SK-N-SH treated with all-trans-retinoic acid at 6 μM for 48 hours (cell line): ENCODE measurements around the gene SEMA3D.

ENCODE experiments used
- ATAC-seq: fragments of 200-7000 bp; cut with Tn5 transposase; 3 replicates; pipeline ENCODE4 v1.9.1; 2020; ENCODE audit warnings: mild to moderate bottlenecking, moderate library complexity
- ARNTL ChIP-seq: fragments of 450-650 bp; formaldehyde crosslinking; IDR thresholded peaks from 2 replicates; pipeline ENCODE4 v1.5.0; 2020; ENCODE audit warnings: low read depth, mild to moderate bottlenecking, moderate library complexity, borderline replicate concordance
- BACH2 ChIP-seq: fragments of 250-450 bp; sonication (Bioruptor Pico); IDR thresholded peaks from 2 replicates; pipeline ENCODE4 v1.9.0; 2021; ENCODE audit warnings: mild to moderate bottlenecking, borderline replicate concordance
- CREB5 ChIP-seq: fragments of 250-450 bp; sonication (Bioruptor Pico); IDR thresholded peaks from 2 replicates; pipeline ENCODE4 v1.5.1; 2020; ENCODE audit warnings: low read depth, mild to moderate bottlenecking, moderate library complexity
- CSDC2 ChIP-seq: fragments of 250-450 bp; sonication (Bioruptor Pico); IDR thresholded peaks from 2 replicates; pipeline ENCODE4 v1.5.0; 2020; ENCODE audit warnings: mild to moderate bottlenecking, moderate library complexity
- CSRNP3 ChIP-seq: fragments of 250-450 bp; sonication (Bioruptor Pico); IDR thresholded peaks from 2 replicates; pipeline ENCODE4 v1.5.1; 2021; ENCODE audit warnings: mild to moderate bottlenecking, moderate library complexity
- ESRRG ChIP-seq: fragments of 250-450 bp; sonication (Bioruptor Pico); IDR thresholded peaks from 2 replicates; pipeline ENCODE4 v1.6.1; 2021; ENCODE audit warnings: mild to moderate bottlenecking
- GLIS3 ChIP-seq: fragments of 250-450 bp; sonication (Bioruptor Pico); IDR thresholded peaks from 2 replicates; pipeline ENCODE4 v1.5.0; 2020; ENCODE audit warnings: mild to moderate bottlenecking, moderate library complexity
- ISL1 ChIP-seq: fragments of 250-450 bp; sonication (Bioruptor Pico); IDR thresholded peaks from 2 replicates; pipeline ENCODE4 v2.1.2; 2022; ENCODE audit warnings: mild to moderate bottlenecking, moderate library complexity
- OSR1 ChIP-seq: fragments of 250-450 bp; sonication (Bioruptor Pico); IDR thresholded peaks from 2 replicates; pipeline ENCODE4 v1.8.0; 2022; ENCODE audit warnings: moderate library complexity, mild to moderate bottlenecking, inconsistent platforms
- PATZ1 ChIP-seq: fragments of 250-450 bp; sonication (Bioruptor Pico); IDR thresholded peaks from 2 replicates; pipeline ENCODE4 v1.8.0; 2020; ENCODE audit warnings: mild to moderate bottlenecking, moderate library complexity, borderline replicate concordance
- POU6F1 ChIP-seq: fragments of 250-450 bp; sonication (Bioruptor Pico); IDR thresholded peaks from 2 replicates; pipeline ENCODE4 v1.8.0; 2021; ENCODE audit warnings: low read depth, mild to moderate bottlenecking, moderate library complexity, borderline replicate concordance
- PPARA ChIP-seq: fragments of 250-450 bp; sonication (Bioruptor Pico); IDR thresholded peaks from 2 replicates; pipeline ENCODE4 v1.5.0; 2020; ENCODE audit warnings: mild to moderate bottlenecking, borderline replicate concordance
- SNAI2 ChIP-seq: fragments of 250-450 bp; sonication (Bioruptor Pico); IDR thresholded peaks from 2 replicates; pipeline ENCODE4 v1.5.0; 2020; ENCODE audit warnings: mild to moderate bottlenecking, moderate library complexity
- TCF4 ChIP-seq: fragments of 250-450 bp; sonication (Bioruptor Pico); IDR thresholded peaks from 2 replicates; pipeline ENCODE4 v1.8.0; 2021; ENCODE audit warnings: mild to moderate bottlenecking, moderate library complexity, borderline replicate concordance
- TOX ChIP-seq: fragments of 250-450 bp; sonication (Bioruptor Pico); IDR thresholded peaks from 2 replicates; pipeline ENCODE4 v1.8.0; 2021; ENCODE audit warnings: mild to moderate bottlenecking, moderate library complexity, borderline replicate concordance
- TSHZ2 ChIP-seq: fragments of 250-450 bp; sonication (Bioruptor Pico); IDR thresholded peaks from 2 replicates; pipeline ENCODE4 v1.5.0; 2020; ENCODE audit warnings: mild to moderate bottlenecking, moderate library complexity
- ZC3H10 ChIP-seq: fragments of 250-450 bp; sonication (Bioruptor Pico); IDR thresholded peaks from 2 replicates; pipeline ENCODE4 v1.5.1; 2021; ENCODE audit warnings: mild to moderate bottlenecking, moderate library complexity
- ZFP3 ChIP-seq: fragments of 250-450 bp; sonication (Bioruptor Pico); IDR thresholded peaks from 2 replicates; pipeline ENCODE4 v1.5.0; 2020; ENCODE audit warnings: mild to moderate bottlenecking, moderate library complexity
- ZFP30 ChIP-seq: fragments of 450-650 bp; formaldehyde crosslinking; IDR thresholded peaks from 2 replicates; pipeline ENCODE4 v1.5.0; 2022; ENCODE audit warnings: mild to moderate bottlenecking, moderate library complexity
- ZNF565 ChIP-seq: fragments of 450-650 bp; formaldehyde crosslinking; conservative IDR thresholded peaks from 2 replicates; pipeline ENCODE4 v1.5.0; 2020; ENCODE audit warnings: low read depth, mild to moderate bottlenecking, moderate library complexity
- ZNF70 ChIP-seq: fragments of 450-650 bp; formaldehyde crosslinking; IDR thresholded peaks from 2 replicates; pipeline ENCODE4 v1.5.0; 2020; ENCODE audit warnings: mild to moderate bottlenecking, moderate library complexity
- ZNF8 ChIP-seq: fragments of 450-650 bp; formaldehyde crosslinking; IDR thresholded peaks from 2 replicates; pipeline ENCODE4 v1.5.0; 2020; ENCODE audit warnings: mild to moderate bottlenecking, moderate library complexity

Gene SEMA3D

GRCh38 chr7:85078181-85078580 lies 108.7 kb downstream of the SEMA3D start:
- TF ChIP-seq OSR1 (CRISPR knock-in tag) (no peak), ZC3H10 (CRISPR knock-in tag) (no peak), ZNF565 (CRISPR knock-in tag) (no peak), BACH2 (CRISPR knock-in tag) (no peak)
- no peak for ATAC-seq

- TF ChIP-seq TOX (no peak), ISL1 (no peak), OSR1 (CRISPR knock-in tag) (no peak), ZFP30 (CRISPR knock-in tag) (no peak), CSDC2 (CRISPR knock-in tag) (no peak), ZNF565 (CRISPR knock-in tag) (no peak), POU6F1 (no peak), ESRRG (CRISPR knock-in tag) (no peak), GLIS3 (no peak), SNAI2 (CRISPR knock-in tag) (no peak), ZFP3 (CRISPR knock-in tag) (no peak), ZNF8 (CRISPR knock-in tag) (no peak), CREB5 (CRISPR knock-in tag) (no peak), PATZ1 (CRISPR knock-in tag) (no peak), ZNF70 (no peak), TCF4 (no peak), BACH2 (CRISPR knock-in tag) (no peak), TSHZ2 (no peak), ARNTL (CRISPR knock-in tag) (no peak)
- no peak for ATAC-seq
Observed at GRCh38 chr7:85075864-85076263, 111.0 kb downstream of the SEMA3D start.

- no peak; the same call in 2 of the 3 replicates for ATAC-seq
Observed at GRCh38 chr7:85074992-85075391, 111.9 kb downstream of the SEMA3D start.

More at GRCh38 chr7:85074992-85075391, 111.9 kb downstream of the SEMA3D start:
- TF ChIP-seq CREB5 (CRISPR knock-in tag) (no peak), CSRNP3 (no peak), PPARA (CRISPR knock-in tag) (no peak), GLIS3 (no peak), PATZ1 (CRISPR knock-in tag) (no peak), CSDC2 (CRISPR knock-in tag) (no peak), ZNF565 (CRISPR knock-in tag) (no peak)
